Keratinocyte (primary cell): Measurements from ENCODE around the gene ARNT2.

Source experiments
- EZH2 ChIP-seq: IDR thresholded peaks from one replicate; pipeline ENCODE4 v1.6.1; 2012; ENCODE audit warnings: inconsistent platforms, mild to moderate bottlenecking, low read length, moderate library complexity
- TF ChIP-seq, protein P1 (sequence below), 3 experiments: IDR thresholded peaks in 1 of 3; conservative IDR thresholded peaks in 1 of 3; optimal IDR thresholded peaks in 1 of 3; 2 replicates in 2 of 3; 3 replicates in 1 of 3; pipeline versions ENCODE3 to v1.5.1; 2011; ENCODE audit warnings: low read length in 3 of 3, mild to moderate bottlenecking in 3 of 3, moderate library complexity in 2 of 3, control low read depth in 1 of 3, inconsistent platforms in 1 of 3; ENCODE audit not compliant: insufficient read depth in 2 of 3; ENCODE audit errors: extremely low read depth in 1 of 3

DNA sequence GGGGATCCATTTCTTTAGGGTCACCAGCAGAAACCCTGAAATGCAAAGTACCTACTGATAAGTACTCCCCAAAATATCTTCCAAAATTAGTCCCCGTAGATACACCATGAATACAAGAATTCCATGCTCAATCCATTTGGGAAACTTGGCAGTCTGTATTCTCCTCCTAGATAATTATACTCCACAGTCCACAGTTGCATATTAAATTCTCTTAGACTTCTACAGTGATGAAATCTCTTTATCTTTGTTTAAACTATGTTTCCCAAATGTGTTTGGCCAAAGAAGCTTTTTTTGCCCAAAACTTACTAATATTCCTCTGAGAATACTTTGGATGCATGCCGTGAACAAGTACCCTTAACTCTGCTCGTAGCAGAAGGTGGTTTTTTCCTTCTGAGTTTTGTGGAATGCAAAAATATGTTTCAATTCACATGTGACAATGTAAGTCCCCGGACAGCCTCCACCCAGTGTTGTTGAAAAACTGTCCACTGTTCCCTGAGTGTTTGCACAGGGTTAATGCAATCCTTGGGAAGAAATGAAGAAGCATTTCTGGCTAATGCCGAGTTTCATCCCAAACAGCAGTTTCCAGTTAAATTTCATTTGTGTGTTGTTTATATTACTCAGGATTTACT is 126.7 kb downstream of the ARNT2 start:
- no peak for TF ChIP-seq EZH2
- TF ChIP-seq, protein P1, sequence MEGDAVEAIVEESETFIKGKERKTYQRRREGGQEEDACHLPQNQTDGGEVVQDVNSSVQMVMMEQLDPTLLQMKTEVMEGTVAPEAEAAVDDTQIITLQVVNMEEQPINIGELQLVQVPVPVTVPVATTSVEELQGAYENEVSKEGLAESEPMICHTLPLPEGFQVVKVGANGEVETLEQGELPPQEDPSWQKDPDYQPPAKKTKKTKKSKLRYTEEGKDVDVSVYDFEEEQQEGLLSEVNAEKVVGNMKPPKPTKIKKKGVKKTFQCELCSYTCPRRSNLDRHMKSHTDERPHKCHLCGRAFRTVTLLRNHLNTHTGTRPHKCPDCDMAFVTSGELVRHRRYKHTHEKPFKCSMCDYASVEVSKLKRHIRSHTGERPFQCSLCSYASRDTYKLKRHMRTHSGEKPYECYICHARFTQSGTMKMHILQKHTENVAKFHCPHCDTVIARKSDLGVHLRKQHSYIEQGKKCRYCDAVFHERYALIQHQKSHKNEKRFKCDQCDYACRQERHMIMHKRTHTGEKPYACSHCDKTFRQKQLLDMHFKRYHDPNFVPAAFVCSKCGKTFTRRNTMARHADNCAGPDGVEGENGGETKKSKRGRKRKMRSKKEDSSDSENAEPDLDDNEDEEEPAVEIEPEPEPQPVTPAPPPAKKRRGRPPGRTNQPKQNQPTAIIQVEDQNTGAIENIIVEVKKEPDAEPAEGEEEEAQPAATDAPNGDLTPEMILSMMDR (optimal IDR thresholded peaks at IDR 0.05 in 1 of 3, IDR thresholded peaks at IDR 0.05 in 1 of 3, conservative IDR thresholded peaks at IDR 0.05 in 1 of 3; ENCODE audit: extremely low read depth in 1 of 3, insufficient read depth in 2 of 3, low read length in 3 of 3): no peak
